Aorta (tissue), 5 donors: ENCODE results near the gene SLC44A2. TPM values are rescaled to one million over a fixed set of nuclear protein-coding genes. Genes with fewer than 3 reads are reported as not detected.

Experiments
- ATAC-seq: fragments of 200-7000 bp; cut with Tn5 transposase; one replicate; pipeline ENCODE4 v1.9.1; 2022; ENCODE audit warnings: moderate library complexity; ENCODE audit not compliant: low FRiP score
- DNase-seq, 2 donors: peaks; one replicate each; pipeline ENCODE4 v3.0.0-alpha.2; 2020
- H3K27ac ChIP-seq, 2 donors: one replicate each; pipeline ENCODE4 v1.5.1; 2013; ENCODE audit warnings: low read length in 2 of 2, mild to moderate bottlenecking in 2 of 2, moderate library complexity in 2 of 2, control low read depth in 1 of 2, inconsistent platforms in 1 of 2, low read depth in 1 of 2
- H3K27me3 ChIP-seq, 2 donors: one replicate each; pipeline ENCODE4 v1.6.1; 2013; ENCODE audit warnings: control low read depth in 1 of 2, low read length in 1 of 2, mild to moderate bottlenecking in 1 of 2, moderate library complexity in 1 of 2; ENCODE audit not compliant: insufficient read depth in 2 of 2, control insufficient read depth in 1 of 2
- H3K36me3 ChIP-seq, 2 donors: one replicate each; pipeline ENCODE4 v1.6.1; 2013; ENCODE audit warnings: control low read depth in 1 of 2, low read length in 1 of 2, mild to moderate bottlenecking in 1 of 2; ENCODE audit not compliant: insufficient read depth in 2 of 2, control insufficient read depth in 1 of 2
- H3K4me1 ChIP-seq, 2 donors: one replicate each; pipeline ENCODE4 v1.6.1; 2013; ENCODE audit warnings: low read length in 2 of 2, control low read depth in 1 of 2, mild to moderate bottlenecking in 1 of 2, moderate library complexity in 1 of 2; ENCODE audit not compliant: insufficient read depth in 2 of 2, control insufficient read depth in 1 of 2
- H3K4me3 ChIP-seq, 2 donors: one replicate each; pipeline ENCODE4 v1.5.1; 2013; ENCODE audit warnings: low read length in 2 of 2, control low read depth in 1 of 2, mild to moderate bottlenecking in 1 of 2
- H3K9me3 ChIP-seq: one replicate; pipeline ENCODE4 v1.6.1; 2013; ENCODE audit warnings: mild to moderate bottlenecking, low read length; ENCODE audit not compliant: control insufficient read depth
- WGBS, 2 donors: extraction: QIAGEN DNeasy Blood & Tissue Kit; methylation state at CpG; one replicate each; pipeline ENCODE4 v1.1.7; 2013; 5-methylcytosine and 5-hydroxymethylcytosine counted together
- intact Hi-C, 2 donors: fragments of 100-400 bp; cut with DNase I; formaldehyde crosslinking; loops; one replicate each; pipeline versions ENCODE4 v1.14.2 to v1.15.0; 2022
- polyA plus RNA-seq, 2 donors: library from polyadenylated mRNA; stranded (reverse); fragments of 200-250 nt; gene quantifications; one replicate each; pipeline ENCODE4 v1.2.3, GENCODE V29; 2013
- total RNA-seq, 2 donors: library from RNA; stranded (reverse); fragmentation: NEBNext Ultra II Directional; extraction: Animal tissue kit (Norgen Biotek cat#: 25700); gene quantifications; one replicate each; pipeline ENCODE4 v1.2.1, GENCODE V29; 2021
- donor health status: healthy with polysubstance abuse.
- donor health status: Bipolar disorder and iron deficiency.
- donor health status: DM: no; HTN: no; CAD: no.
- donor health status: DM: no; HTN: no; CAD: no.
- donor health status: DM: yes; HTN: yes; CAD: no.

Gene SLC44A2
- total and polyA plus RNA-seq, 4 donors, result 30.9 to 176 (median 152) TPM

DNA sequence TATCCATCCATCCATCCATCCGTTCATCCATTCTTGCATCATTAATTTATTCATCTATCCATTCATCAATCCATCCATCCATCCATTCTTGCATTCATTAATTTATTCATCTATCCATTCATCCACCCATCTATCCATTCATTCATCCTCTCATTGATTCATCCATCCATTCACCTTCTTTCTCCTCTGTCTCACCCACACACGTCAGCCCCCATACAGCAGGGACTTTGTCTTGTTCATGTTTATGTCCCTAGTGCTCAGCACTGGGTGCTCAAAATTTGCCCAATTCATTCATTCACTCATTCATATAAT is 37.6 kb upstream of the SLC44A2 start:
- 84 to 85% methylated on average over 2 of the region's 2 CpGs for WGBS, 2 donors
- Histone ChIP-seq H3K4me3 (no peak overlapping the region), H3K36me3 (no peaks in the 10 kb centered on the region), H3K27ac (no peak overlapping the region), H3K27me3 (no peaks in the 10 kb centered on the region), H3K4me1 (no peaks in the 10 kb centered on the region), H3K9me3 (no peaks in the 10 kb centered on the region)
- ATAC-seq (no peak), DNase-seq (no peak)
- intact Hi-C loops, result no loop called here

DNA sequence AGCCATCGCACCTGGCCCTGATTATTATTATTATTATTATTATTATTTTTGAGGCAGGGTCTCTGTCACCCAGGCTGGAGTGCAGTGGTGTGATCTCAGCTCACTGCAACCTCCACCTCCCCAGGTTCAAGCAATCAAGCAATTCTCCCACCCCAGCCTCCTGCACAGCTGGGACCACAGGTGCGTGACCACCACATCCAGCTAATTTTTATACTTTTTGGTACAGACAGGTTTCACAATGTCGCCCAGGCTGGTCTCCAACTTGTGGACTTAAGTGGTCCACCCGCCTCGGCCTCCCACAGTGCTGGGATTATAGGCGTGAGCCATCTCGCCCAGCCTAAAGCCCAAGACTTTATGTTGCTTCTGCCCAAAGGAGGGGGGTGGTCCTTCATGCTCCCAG is 32.2 kb upstream of the SLC44A2 start:
- Histone ChIP-seq H3K36me3 (no peaks in the 10 kb centered on the region), H3K27ac (no peak overlapping the region), H3K9me3 (no peaks in the 10 kb centered on the region), H3K4me3 (no peak overlapping the region), H3K27me3 (no peaks in the 10 kb centered on the region), H3K4me1 (no peaks in the 10 kb centered on the region)
- intact Hi-C loops, result no loop called here
- ATAC-seq (no peak), DNase-seq (no peak)
- 93 to 97% methylated on average over 7 of the region's 7 CpGs for WGBS, 2 donors

DNA sequence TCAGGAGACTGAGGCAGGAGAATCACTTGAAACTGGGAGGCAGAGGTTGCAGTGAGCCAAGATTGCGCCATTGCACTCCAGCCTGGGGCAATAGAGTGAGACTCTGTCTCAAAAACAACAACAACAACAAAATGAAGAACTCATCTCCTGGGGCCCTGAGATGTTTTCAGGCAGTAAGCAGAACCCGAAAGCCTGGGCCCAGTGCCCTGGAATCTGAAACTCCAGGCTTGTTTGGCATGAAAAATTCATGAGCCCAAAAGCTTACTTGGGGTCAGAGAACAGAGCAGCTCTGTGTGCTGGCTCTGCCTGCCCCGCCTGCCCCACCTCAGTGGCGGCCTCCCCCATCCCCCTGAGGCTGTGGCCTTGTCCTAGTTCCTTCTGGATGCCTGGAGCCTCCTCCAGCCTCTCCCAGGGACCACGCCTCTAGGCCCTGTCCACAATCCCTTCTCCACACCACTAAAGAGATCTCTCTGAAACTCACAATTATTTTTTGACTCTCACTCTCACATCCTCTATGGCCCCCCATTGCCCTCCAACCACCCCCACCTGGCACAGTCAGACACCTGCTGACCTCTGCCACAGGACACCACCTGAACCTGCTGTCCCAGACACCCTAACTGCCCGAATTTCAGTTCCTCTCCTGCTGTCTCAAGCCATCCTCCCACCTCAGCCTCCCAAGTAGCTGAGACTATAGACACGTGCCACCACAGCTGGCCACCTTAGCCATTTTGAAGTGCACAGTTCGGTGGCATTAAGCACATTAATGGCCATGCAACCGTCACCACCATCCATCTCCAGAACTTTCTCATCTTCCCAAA is 31.3 kb upstream of the SLC44A2 start:
- Histone ChIP-seq H3K4me3 (no peak overlapping the region), H3K36me3 (no peaks in the 10 kb centered on the region), H3K27me3 (no peaks in the 10 kb centered on the region), H3K9me3 (no peaks in the 10 kb centered on the region), H3K27ac (no peak overlapping the region), H3K4me1 (no peaks in the 10 kb centered on the region)
- DNase-seq (no peak), ATAC-seq (no peak)
- WGBS, 2 donors, result 71 to 73% methylated on average over 9 of the region's 9 CpGs
- intact Hi-C loops, result no loop called here

DNA sequence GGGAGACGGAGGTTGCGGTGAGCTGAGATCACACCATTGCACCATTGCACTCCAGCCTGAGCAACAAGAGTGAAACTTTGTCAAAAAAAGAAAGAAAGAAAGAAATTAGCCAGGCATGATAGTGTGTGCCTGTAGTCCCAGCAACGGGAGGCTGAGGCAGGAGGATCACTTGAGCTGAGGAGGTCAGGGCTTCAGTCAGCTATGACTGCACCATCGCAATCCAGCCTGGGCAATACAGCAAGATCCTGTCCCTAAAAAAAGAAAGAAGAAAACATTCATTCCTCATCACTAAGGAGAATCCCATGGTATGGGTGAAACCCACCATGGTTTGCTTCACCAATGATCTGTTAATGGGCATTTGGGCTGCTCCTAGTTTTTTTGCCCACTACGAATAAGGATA is 25.2 kb upstream of the SLC44A2 start:
- no peak for ATAC-seq

DNA sequence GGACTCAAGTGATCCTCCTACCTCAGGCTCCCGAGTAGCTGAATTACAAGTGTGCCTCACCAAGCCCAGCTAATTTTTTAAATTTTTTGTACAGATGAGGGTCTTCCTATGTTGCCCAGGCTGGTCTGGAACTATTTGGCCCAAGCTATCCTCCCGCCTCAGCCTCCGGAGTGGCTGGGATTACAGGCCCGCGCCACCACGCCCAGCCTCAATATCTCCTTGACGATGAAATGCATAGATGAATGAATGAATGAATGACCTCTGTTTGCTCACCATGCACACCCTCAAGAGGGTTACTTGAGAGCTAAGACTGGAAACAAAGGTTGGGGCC is 23.4 kb upstream of the SLC44A2 start:
- Histone ChIP-seq H3K27ac (no peak overlapping the region), H3K4me1 (peaks cover 2 to 4% of the 10 kb centered on the region in 2 donors), H3K36me3 (no peaks in the 10 kb centered on the region), H3K9me3 (no peaks in the 10 kb centered on the region), H3K27me3 (no peaks in the 10 kb centered on the region), H3K4me3 (peak overlapping the region in 1 of 2 donors; percentile 97)
- intact Hi-C loops, result no loop called here
- ATAC-seq (no peak), DNase-seq (no peak)
- 21 to 24% methylated on average over 7 of the region's 7 CpGs for WGBS, 2 donors

More for the DNA sequence above, 25.2 kb upstream of the SLC44A2 start:
- 82 to 89% methylated on average over 5 of the region's 5 CpGs for WGBS, 2 donors
- H3K27me3 ChIP-seq, result no peaks in the 10 kb centered on the region
- H3K27ac ChIP-seq, result no peak overlapping the region
- H3K36me3 ChIP-seq, result no peaks in the 10 kb centered on the region
- no peak for DNase-seq
- intact Hi-C loops, result no loop called here
- H3K4me3 ChIP-seq, result no peak overlapping the region
- peaks cover 2 to 4% of the 10 kb centered on the region in 2 donors for H3K4me1 ChIP-seq
- no peaks in the 10 kb centered on the region for H3K9me3 ChIP-seq

DNA sequence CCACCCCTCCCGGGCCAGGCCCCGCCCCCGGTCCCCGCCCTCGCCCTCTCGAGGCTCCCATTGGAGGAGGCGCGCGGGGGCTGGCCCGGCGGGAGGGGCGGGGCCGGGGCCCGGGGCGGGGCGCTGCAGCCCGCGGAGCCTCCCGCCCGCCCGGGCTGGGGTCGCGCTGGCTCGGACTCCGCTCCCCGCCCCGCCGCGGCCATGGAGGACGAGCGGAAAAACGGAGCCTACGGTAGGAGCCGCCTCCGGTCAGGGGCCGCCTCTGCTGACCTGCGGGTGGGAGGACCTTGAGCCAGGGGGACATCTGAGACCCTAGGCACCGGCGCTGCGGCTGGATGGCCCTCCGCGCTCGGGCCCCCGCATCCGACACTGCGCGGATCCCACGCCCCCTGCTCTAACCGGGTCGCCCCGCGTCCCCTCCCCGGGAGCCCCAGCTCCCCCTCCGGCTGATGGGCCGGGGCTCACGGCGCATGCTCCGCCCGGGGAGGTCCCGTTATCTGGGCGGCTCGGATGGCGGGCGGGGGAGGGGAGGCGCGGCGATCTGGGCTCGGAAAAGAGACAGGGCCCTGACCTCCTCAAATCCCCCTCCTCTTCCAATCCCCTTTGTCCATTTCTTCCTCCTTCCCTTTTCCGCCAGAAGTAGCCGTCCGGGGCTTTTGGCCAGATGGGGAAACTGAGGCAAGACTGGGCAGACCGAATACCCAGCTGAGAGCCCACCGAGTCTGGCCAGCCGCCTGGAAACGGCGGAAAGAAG is 22.8 kb upstream of the SLC44A2 start:
- Histone ChIP-seq H3K4me1 (peaks cover 2 to 4% of the 10 kb centered on the region in 2 donors), H3K36me3 (no peaks in the 10 kb centered on the region), H3K4me3 (peak overlapping the region; percentile 97 to 99), H3K27ac (peak overlapping the region; percentile 76 to 96), H3K9me3 (no peaks in the 10 kb centered on the region), H3K27me3 (no peaks in the 10 kb centered on the region)
- DNase-seq, result peak; percentile 88 to 94
- WGBS, 2 donors, result 0 to 1% methylated on average over 69 to 76 of the region's 76 CpGs
- intact Hi-C loops, result no loop called here
- peak; percentile 96 for ATAC-seq

DNA sequence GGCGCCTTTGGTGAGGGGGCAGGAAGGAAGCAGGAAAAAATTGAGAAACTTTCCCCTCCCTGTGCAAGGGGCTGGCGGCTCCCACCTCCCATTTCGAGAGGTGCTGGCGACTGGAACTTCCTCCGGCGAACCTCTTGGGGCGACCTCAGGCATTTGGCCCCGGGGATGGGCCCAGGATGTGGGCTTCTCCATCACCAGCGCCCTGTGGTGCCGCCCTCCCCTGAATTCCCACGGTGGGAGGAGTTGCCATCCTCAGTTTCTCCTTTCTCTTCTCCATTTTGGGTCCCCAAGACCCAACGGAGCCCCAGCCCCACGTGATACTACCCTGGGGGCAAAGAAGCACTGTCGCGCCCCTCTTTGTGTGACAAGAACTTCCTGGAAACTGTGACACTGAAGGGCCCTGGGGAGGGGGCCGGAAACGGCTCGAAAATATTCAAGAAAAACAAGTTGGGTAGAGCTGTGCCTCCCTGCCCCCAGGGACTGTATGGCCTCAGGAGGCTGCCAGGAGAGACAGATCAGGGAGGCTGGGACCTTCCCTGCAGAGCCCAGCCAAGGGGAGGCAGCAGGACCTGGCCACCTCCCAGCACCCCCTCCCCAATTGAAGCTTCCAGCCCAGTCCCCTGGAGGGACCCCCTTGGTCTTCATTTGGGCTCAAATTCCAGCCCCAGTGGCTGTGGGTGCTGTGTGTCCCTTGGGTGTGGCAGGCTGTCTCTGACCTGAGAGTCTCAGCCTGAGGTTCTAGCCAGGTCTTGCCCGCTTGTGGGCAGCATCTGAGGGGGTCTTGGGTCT is 22.1 kb upstream of the SLC44A2 start:
- Histone ChIP-seq H3K27ac (peak overlapping the region; percentile 76 to 91), H3K9me3 (no peaks in the 10 kb centered on the region), H3K27me3 (no peaks in the 10 kb centered on the region), H3K36me3 (no peaks in the 10 kb centered on the region), H3K4me1 (peaks cover 2 to 4% of the 10 kb centered on the region in 2 donors), H3K4me3 (peak overlapping the region; percentile 97 to 99)
- ATAC-seq, result peak; percentile 69
- DNase-seq, result peak; percentile 74 to 83
- 4% methylated on average over 19 of the region's 19 CpGs for WGBS, 2 donors
- intact Hi-C loops, result no loop called here

DNA sequence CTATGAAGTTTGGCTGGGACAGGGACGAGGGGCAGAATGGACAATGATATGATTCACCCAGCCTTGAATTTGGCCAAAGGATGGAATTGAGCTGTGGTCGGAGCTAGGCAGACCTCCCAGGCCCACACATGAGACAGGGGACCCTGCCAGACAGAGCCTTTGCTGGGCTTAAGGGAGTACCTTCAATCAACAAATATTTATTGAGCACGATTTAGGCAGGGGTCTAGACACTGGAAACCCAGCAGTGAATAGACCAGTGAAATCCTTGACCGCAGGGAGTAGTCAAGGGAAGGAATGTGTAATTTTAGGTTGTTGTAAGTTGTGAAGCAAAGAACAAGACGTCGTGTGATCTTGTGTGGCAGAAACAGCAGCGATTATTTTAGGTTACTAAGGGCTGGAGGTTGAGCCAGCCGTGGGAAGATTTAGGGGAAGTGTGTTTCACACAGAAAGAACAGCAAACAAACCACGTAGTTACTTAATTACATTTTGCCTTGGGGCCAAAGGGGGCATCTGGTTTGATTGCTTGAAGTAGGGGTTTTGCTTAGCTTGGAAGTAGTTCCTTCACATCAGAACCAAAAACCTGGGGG is 21.4 kb upstream of the SLC44A2 start:
- WGBS, 2 donors, result 3 to 4% methylated on average over 9 of the region's 9 CpGs
- H3K27me3 ChIP-seq, result no peaks in the 10 kb centered on the region
- no peaks in the 10 kb centered on the region for H3K36me3 ChIP-seq
- intact Hi-C loops, result no loop called here
- H3K27ac ChIP-seq, result peak overlapping the region; percentile 15 to 91
- ATAC-seq (peak; percentile 53), DNase-seq (no peak)
- peaks cover 2 to 4% of the 10 kb centered on the region in 2 donors for H3K4me1 ChIP-seq
- H3K4me3 ChIP-seq, result no peak overlapping the region
- H3K9me3 ChIP-seq, result no peaks in the 10 kb centered on the region
